ENCODE data around the gene SH3BGRL2.

GRCh38 chr6:79635232-79635543, 4.1 kb downstream of the SH3BGRL2 start:
- no peak for TF ChIP-seq EZH2 (IDR thresholded peaks at IDR 0.05; ENCODE audit: borderline replicate concordance, low read depth, low read length, severe bottlenecking)
- TF ChIP-seq, protein P1, sequence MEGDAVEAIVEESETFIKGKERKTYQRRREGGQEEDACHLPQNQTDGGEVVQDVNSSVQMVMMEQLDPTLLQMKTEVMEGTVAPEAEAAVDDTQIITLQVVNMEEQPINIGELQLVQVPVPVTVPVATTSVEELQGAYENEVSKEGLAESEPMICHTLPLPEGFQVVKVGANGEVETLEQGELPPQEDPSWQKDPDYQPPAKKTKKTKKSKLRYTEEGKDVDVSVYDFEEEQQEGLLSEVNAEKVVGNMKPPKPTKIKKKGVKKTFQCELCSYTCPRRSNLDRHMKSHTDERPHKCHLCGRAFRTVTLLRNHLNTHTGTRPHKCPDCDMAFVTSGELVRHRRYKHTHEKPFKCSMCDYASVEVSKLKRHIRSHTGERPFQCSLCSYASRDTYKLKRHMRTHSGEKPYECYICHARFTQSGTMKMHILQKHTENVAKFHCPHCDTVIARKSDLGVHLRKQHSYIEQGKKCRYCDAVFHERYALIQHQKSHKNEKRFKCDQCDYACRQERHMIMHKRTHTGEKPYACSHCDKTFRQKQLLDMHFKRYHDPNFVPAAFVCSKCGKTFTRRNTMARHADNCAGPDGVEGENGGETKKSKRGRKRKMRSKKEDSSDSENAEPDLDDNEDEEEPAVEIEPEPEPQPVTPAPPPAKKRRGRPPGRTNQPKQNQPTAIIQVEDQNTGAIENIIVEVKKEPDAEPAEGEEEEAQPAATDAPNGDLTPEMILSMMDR (IDR thresholded peaks at IDR 0.05; ENCODE audit: borderline replicate concordance, extremely low read depth, low read length, poor library complexity, severe bottlenecking): no peak

All from DND-41 (cell line).